NCI-H226 (cell line): Measurements from ENCODE around the gene MLPH.

Source experiments
- DNase-seq: peaks from one replicate; pipeline ENCODE4 v3.0.0-alpha.2; 2015

MLPH gene, protein sequence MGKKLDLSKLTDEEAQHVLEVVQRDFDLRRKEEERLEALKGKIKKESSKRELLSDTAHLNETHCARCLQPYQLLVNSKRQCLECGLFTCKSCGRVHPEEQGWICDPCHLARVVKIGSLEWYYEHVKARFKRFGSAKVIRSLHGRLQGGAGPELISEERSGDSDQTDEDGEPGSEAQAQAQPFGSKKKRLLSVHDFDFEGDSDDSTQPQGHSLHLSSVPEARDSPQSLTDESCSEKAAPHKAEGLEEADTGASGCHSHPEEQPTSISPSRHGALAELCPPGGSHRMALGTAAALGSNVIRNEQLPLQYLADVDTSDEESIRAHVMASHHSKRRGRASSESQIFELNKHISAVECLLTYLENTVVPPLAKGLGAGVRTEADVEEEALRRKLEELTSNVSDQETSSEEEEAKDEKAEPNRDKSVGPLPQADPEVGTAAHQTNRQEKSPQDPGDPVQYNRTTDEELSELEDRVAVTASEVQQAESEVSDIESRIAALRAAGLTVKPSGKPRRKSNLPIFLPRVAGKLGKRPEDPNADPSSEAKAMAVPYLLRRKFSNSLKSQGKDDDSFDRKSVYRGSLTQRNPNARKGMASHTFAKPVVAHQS

GRCh38 chr2:237486819-237487448 lies at the start of gene MLPH:
TSS of gene MLPH (plus strand) at chr2:237487251. CDS start at chr2:237493427, 6,176 bp downstream.
- peak; percentile 20 for DNase-seq

GRCh38 chr2:237437566-237437965 lies 49.5 kb upstream of the MLPH start:
- DNase-seq, result no peak

GRCh38 chr2:237438080-237438940 lies 48.7 kb upstream of the MLPH start:
- DNase-seq, result no peak

DNA sequence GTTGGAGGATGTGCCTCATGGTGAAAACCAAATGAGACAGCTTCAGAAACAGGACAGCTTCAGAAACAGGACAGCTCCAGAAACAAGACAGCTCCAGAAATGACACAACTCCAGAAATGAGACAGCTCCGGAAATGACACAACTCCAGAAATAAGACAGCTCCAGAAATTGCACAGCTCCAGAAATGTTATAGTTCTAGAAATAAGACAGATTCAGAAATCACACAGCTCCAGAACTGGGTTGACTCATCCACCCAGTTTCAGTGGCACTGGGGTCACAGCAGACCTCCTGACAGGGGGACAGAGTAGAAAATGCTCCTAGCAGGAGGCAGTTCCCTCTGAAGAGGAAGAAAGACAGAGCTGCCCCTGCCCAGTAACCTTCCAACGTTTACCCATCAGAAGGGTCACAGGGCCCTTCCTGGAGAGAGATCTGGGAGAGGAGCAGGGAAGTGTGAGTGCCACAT lies 46.2 kb upstream of the MLPH start:
- no peak for DNase-seq

DNA sequence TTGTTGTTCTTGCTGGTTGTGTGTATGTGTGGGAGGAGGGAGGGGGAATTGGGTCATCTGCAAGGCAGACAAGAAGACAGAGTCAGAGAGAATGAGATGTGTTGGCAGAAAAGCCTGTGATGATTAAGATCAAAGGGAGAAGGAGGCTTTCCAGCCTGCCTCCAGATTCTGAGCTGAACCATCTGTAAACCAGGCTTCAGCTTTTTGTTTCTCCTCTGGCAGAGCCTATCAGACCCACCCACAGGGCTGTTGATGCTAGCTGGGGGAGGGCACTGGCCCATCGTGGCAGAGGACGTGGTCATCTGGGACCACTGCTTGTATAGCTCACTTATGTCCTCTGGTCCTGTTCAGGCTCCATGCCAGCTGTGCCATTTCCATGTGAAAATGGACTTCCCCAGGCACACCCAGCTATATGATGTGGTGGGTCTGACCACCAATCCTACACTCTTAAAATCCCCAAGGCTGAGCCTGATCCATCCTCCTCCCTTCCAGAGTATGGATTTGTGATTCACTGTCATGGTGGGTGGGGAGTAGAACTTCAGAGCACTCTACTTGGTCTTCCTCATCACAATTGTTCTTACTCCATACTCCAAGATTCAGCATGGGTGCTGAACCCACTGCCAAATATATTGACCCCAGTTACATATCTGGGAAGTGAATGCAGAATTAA lies 45.3 kb upstream of the MLPH start:
- DNase-seq, result peak; percentile 46

GRCh38 chr2:237444071-237444470 lies 43.0 kb upstream of the MLPH start:
- no peak for DNase-seq

DNA sequence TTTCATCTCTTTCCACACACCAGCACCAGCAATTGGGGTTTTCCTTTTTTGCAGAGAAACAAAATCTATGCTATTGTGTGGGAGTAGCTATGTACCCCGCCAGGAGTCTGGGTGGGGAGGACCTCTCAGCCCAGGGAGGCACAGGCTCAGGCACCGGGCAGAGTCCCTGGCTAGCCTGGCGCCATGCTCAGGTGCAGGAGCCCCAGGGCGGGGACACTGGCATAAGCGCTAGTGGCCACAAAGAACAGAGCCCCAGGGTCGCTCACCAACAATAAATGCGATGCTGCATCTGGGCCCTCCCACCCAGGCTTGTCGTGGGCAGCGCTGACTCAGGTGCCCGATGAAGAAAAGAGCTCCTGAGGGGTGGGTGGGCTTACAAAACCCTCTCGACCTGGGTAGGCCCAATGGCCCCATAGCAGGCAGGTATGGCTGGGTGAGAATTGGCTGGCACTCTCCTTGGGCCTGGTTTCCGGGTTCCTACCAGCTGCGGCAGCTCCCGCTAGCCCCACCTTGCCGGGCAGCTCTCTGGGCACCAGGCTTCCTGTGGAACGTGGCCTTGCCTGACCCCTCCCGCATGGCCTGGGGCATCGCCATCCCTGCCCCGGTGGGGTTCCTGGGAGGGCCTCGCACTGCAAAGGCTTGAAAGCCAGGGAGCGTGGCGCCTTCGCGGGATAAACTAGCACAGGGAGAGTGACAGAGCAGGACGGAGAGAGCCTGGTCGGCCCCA lies 41.3 kb upstream of the MLPH start:
- no peak for DNase-seq

GRCh38 chr2:237446338-237446665 lies 40.7 kb upstream of the MLPH start:
- DNase-seq, result no peak

DNA sequence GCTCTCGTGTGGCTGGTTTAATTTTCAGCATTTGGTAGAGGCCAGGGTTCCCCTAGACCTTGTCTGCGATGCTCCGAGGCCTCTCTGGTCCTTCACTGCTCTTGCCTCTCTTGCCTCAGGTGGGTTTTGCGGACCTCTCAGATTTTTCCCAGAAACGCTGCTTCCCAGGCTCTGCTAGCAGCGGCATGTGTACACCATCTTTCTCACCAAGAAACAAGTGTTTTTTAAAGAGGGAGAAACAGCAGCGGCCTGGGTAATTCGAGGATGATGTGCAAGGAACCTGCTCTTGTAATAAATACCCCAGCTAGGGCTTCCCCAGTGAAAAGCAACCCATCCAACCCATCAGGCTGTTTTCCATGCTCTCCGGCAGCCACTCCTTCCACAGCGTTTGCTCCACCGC lies 39.6 kb upstream of the MLPH start:
- DNase-seq, result no peak

DNA sequence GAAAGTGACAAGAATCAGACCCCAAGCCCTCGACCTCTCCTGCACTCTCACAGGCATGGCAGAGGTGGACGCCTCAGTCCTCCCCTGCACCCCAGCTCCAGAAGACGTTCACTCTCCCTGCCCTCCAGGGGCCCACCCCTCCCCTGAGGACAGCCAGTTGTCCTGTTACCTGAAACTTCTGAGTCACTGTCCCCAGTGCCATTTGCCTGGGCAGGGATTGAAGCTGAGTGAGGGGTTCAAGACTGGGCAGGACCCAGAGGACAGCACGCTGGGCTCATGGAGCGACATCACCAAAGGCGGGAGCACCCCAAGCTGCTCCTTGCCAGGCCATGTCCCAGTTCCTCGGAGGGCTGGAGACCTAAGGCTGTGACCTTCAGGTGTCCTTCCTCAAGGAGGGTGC lies 38.9 kb upstream of the MLPH start:
- DNase-seq, result no peak

DNA sequence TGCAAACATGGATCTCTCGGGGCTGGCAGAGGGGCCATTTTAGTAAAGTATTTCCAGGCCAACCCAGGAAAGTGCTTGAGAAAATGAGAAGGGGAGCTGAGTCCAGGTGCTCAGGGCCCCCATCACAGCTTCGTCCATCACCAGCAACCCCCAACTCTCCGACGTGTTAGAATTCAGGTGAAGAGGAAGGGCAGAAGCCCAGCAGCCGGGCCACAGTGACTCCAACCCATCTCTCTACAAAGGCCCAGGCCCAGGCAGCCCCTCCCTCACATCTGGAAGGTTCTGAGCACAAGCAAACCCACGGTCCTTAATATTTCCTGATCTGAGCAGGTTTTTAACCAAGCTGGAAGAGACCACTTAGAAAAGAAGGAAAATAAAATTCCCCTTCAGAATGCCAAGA lies 38.4 kb upstream of the MLPH start:
- no peak for DNase-seq

DNA sequence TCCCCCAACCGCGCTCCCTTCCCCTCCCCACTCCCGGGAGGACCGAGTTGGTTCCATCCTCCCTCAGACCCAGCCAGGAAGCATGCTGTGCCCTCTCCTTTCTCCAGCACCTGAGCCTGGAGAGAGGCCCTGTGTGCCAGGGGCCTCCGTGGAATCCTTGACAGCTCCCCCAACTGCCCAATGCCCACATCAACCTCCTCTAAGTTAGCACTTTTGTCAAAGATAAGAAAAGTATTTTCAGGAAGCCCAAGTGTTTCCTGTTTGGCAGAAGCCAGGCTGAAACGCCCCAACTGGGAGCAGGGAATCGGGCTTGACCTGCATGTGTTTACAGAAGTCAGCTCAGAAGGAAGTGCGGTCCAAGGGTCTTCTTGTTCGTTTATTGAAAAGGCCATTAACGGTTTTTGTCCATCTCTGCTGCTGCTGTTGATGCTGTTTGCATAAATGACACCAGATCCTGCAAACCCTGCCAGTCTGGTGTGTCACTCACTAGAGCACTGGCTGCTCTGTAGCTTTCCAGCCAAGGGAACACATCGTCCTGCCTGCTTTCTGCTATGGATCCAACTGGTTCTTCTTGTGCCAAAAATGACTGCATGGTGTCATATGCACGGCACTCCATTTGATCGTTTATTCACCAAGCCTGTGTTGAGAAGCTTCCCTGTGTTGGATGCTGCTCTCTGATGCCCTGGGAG lies 37.7 kb upstream of the MLPH start:
- peak; percentile 79 for DNase-seq

GRCh38 chr2:237450108-237450507 lies 36.9 kb upstream of the MLPH start:
- DNase-seq, result no peak

DNA sequence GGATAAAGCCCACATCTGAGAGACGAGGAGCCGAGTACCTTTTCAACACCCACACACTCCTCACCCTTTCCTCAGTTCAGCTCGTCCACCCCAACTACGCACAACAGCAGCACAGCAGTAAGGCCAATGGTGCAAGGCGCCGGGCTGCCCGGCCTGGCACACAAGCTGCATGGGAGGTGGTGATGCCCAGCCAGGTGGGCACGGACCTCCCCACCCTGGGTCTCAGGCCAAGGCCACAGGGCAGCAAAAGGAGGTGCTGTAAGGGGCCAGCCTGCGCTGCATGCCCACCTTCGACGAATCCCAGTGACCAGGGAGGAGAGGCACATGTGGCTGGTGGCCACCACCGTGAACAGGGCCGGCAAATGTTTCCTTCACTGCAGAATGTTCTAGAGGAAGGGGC lies 36.5 kb upstream of the MLPH start:
- DNase-seq, result no peak

DNA sequence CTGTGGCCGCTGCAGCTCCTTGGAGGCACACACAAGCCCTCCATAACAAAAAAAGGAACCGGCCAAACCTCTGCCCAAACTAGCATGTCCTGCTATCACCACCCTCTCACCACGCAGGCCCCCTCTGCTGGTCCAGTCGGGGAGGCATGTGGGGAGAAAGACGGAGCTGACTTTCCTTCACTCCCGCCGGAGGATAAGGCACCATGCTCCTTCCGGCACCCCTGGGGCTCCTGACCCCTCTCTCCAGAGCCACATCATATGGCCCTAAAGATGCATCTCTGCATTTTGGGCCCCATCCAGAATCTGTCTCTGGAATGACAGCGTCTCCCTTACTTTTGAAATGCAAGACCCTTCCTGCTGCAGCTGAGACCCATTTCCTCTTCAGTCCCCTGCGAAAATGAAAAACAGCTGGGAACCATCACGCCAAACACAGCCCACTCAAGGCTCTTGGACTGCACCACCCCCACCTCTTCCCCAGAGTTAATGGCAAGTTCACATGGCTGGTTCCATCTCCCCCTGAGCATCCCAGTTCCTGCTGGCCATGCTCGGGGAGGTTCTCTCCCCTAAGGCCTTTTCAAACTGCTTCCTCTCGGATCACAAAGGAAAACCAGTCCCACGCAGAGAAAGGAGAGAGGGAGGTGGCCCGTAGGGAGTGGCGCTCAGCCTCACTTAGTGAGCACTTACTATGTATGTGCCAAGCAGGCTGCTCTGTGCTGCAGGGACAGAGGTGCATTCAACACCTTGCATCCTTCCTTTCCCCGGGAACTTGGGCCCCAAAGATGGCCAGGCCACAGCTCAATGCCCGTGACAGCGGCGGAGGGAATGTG lies 35.2 kb upstream of the MLPH start:
- DNase-seq, result no peak

- DNase-seq, result no peak
Measured at GRCh38 chr2:237452861-237453260, 34.2 kb upstream of the MLPH start.

GRCh38 chr2:237453671-237454070 lies 33.4 kb upstream of the MLPH start:
- DNase-seq, result no peak

GRCh38 chr2:237455764-237456163 lies 31.3 kb upstream of the MLPH start:
- DNase-seq, result no peak

GRCh38 chr2:237456200-237456843 lies 30.7 kb upstream of the MLPH start:
- no peak for DNase-seq
